SK-N-SH (cell line): Measurements from ENCODE around the gene TCF3. TPM values are rescaled to one million over a fixed set of nuclear protein-coding genes. Genes with fewer than 3 reads are reported as not detected.
"Not testable (repeated sequence)": the region's sequence is repeated elsewhere in the genome, so short reads cannot be mapped to it uniquely, and the experiment has no call there.

Experiments used
- CTCF ChIA-PET: fragments of 300-600, 350-600 bp; formaldehyde crosslinking; extraction: SDS; loops from one replicate; lab custom pipeline; 2021; lab: Yijun Ruan, JAX
- POLR2A ChIA-PET: fragments of 350-600 bp; sonication (Branson Sonifier 250); formaldehyde crosslinking; extraction: SDS; loops from one replicate; lab custom pipeline; 2020; ENCODE audit warnings: antibody characterized with exemption, inconsistent platforms; lab: Yijun Ruan, JAX
- DNase-seq: peaks from one replicate; pipeline ENCODE4 v3.0.0; 2012
- H2AFZ ChIP-seq: fragments of 200-600 bp; sonication (generic); 2 replicates; pipeline ENCODE4 v1.8.1; 2016; ENCODE audit warnings: antibody characterized with exemption, mild to moderate bottlenecking, low read depth
- H3F3A ChIP-seq: fragments of 200-600 bp; sonication (generic); replicated peaks from 2 replicates; pipeline ENCODE3; 2016; ENCODE audit warnings: antibody characterized with exemption, mild to moderate bottlenecking; ENCODE audit not compliant: insufficient read depth
- H3K27ac ChIP-seq, 2 experiments: fragments of 200-500 bp in 1 of 2; fragments of 200-600 bp in 1 of 2; sonication (Bioruptor generic) in 1 of 2; sonication (generic), shearing (Covaris generic) in 1 of 2; 2 replicates each; pipeline versions ENCODE4 v1.5.1 to v1.6.1; 2014 to 2016; ENCODE audit warnings: low read depth in 2 of 2, inconsistent platforms in 1 of 2, low read length in 1 of 2, mild to moderate bottlenecking in 1 of 2, mixed read lengths in 1 of 2
- H3K27me3 ChIP-seq: fragments of 200-600 bp; sonication (generic), shearing (Covaris generic); 2 replicates; pipeline ENCODE4 v1.6.1; 2016; ENCODE audit warnings: mixed run types; ENCODE audit not compliant: insufficient read depth
- H3K36me3 ChIP-seq, 2 experiments: fragments of 200-500 bp in 1 of 2; fragments of 200-600 bp in 1 of 2; sonication (Bioruptor generic) in 1 of 2; sonication (generic) in 1 of 2; replicated peaks in 1 of 2; 2 replicates each; pipeline versions ENCODE3 to v1.5.1; 2014 to 2016; ENCODE audit warnings: low read length in 1 of 2, mild to moderate bottlenecking in 1 of 2; ENCODE audit not compliant: insufficient read depth in 2 of 2, control insufficient read depth in 1 of 2
- H3K4me1 ChIP-seq, 2 experiments: fragments of 200-500 bp in 1 of 2; fragments of 200-600 bp in 1 of 2; sonication (Bioruptor generic) in 1 of 2; sonication (generic), shearing (Covaris generic) in 1 of 2; 2 replicates each; pipeline versions ENCODE4 v1.5.1 to v1.6.1; 2014 to 2016; ENCODE audit warnings: low read depth in 1 of 2, low read length in 1 of 2, mixed run types in 1 of 2; ENCODE audit not compliant: insufficient read depth in 2 of 2, control insufficient read depth in 1 of 2
- H3K4me2 ChIP-seq: fragments of 200-600 bp; sonication (generic), shearing (Covaris generic); 2 replicates; pipeline ENCODE4 v1.6.1; 2017; ENCODE audit warnings: mixed run types
- H3K4me3 ChIP-seq, 2 experiments: fragments of 200-500 bp in 1 of 2; fragments of 200-600 bp in 1 of 2; sonication (Bioruptor generic) in 1 of 2; sonication (generic), shearing (Covaris generic) in 1 of 2; 2 replicates each; pipeline versions ENCODE4 v1.5.1 to v1.8.1; 2014 to 2016; ENCODE audit warnings: low read depth in 2 of 2, inconsistent platforms in 1 of 2, low read length in 1 of 2, mild to moderate bottlenecking in 1 of 2, mixed read lengths in 1 of 2, moderate library complexity in 1 of 2
- H3K79me2 ChIP-seq: fragments of 200-600 bp; sonication (generic); 2 replicates; pipeline ENCODE4 v1.8.1; 2017; ENCODE audit warnings: mild to moderate bottlenecking; ENCODE audit not compliant: insufficient read depth
- H3K9ac ChIP-seq: fragments of 200-600 bp; sonication (generic); 2 replicates; pipeline ENCODE4 v1.6.1; 2017; ENCODE audit warnings: mixed run types
- H3K9me2 ChIP-seq: fragments of 200-600 bp; sonication (generic); 2 replicates; pipeline ENCODE4 v1.6.1; 2017; ENCODE audit warnings: mixed run types
- H3K9me3 ChIP-seq: fragments of 200-600 bp; sonication (generic); 2 replicates; pipeline ENCODE4 v1.6.1; 2017; ENCODE audit warnings: mixed run types, mild to moderate bottlenecking, moderate library complexity
- H4K20me1 ChIP-seq: fragments of 200-600 bp; sonication (generic); 2 replicates; pipeline ENCODE4 v1.6.1; 2017; ENCODE audit warnings: mild to moderate bottlenecking, mixed run types; ENCODE audit not compliant: insufficient read depth
- EZH2phosphoT487 ChIP-seq: fragments of 200-600 bp; sonication (generic); IDR thresholded peaks from 2 replicates; pipeline ENCODE4 v1.6.1; 2017; ENCODE audit warnings: low read depth, mixed run types, mild to moderate bottlenecking, antibody characterized with exemption, moderate library complexity, borderline replicate concordance
- FOXM1 ChIP-seq: IDR thresholded peaks from 2 replicates; pipeline ENCODE4 v1.4.0; 2012; ENCODE audit warnings: low read depth, mild to moderate bottlenecking
- GABPA ChIP-seq: IDR thresholded peaks from 2 replicates; pipeline ENCODE4 v1.4.0; 2012; ENCODE audit warnings: low read depth, mild to moderate bottlenecking
- MEF2A ChIP-seq: IDR thresholded peaks from 2 replicates; pipeline ENCODE4 v1.4.0; 2012; ENCODE audit warnings: low read depth, borderline replicate concordance
- MXI1 ChIP-seq: IDR thresholded peaks from 2 replicates; pipeline ENCODE4 v1.6.1; 2012; ENCODE audit warnings: mild to moderate bottlenecking, low read depth, low read length, improper control_type of control experiment
- NRF1 ChIP-seq: IDR thresholded peaks from 2 replicates; pipeline ENCODE4 v1.6.1; 2012; ENCODE audit warnings: low read depth, mild to moderate bottlenecking, low read length
- SIN3A ChIP-seq: IDR thresholded peaks from 2 replicates; pipeline ENCODE4 v1.6.1; 2012; ENCODE audit warnings: low read depth, mild to moderate bottlenecking, low read length, moderate library complexity, borderline replicate concordance
- TAF1 ChIP-seq: IDR thresholded peaks from 2 replicates; pipeline ENCODE4 v1.6.1; 2012; ENCODE audit warnings: low read depth, mild to moderate bottlenecking, low read length, moderate library complexity, borderline replicate concordance
- TEAD4 ChIP-seq: IDR thresholded peaks from 2 replicates; pipeline ENCODE4 v1.4.0; 2012; ENCODE audit warnings: mild to moderate bottlenecking, borderline replicate concordance; ENCODE audit not compliant: insufficient read depth
- USF1 ChIP-seq: IDR thresholded peaks from 2 replicates; pipeline ENCODE4 v1.4.0; 2012; ENCODE audit warnings: low read depth, borderline replicate concordance
- USF2 ChIP-seq: fragments of 150-350 bp; IDR thresholded peaks from 2 replicates; pipeline ENCODE4 v1.6.1; 2017; ENCODE audit warnings: antibody characterized with exemption, low read length, low read depth, borderline replicate concordance
- WGBS: methylation state at CpG from one replicate; pipeline ENCODE4 v1.1.6; 2017; ENCODE audit warnings: low lambda C conversion rate; 5-methylcytosine and 5-hydroxymethylcytosine counted together
- polyA plus RNA-seq, 3 experiments: library from polyadenylated mRNA; depleted of rRNA; stranded (reverse); fragments of >200 nt; gene quantifications; 2 replicates each; pipeline ENCODE4 v1.2.3, GENCODE V29; 2012
- TF ChIP-seq, protein P1 (sequence below): IDR thresholded peaks from 2 replicates; pipeline ENCODE4; 2012
- TF ChIP-seq, protein P2 (sequence below): fragments of 150-350 bp; IDR thresholded peaks from 2 replicates; pipeline ENCODE4 v1.6.1; 2016; ENCODE audit warnings: mild to moderate bottlenecking, low read depth, low read length

TCF3 gene
- polyA plus RNA-seq, 1 of the 3 experiments (the other 2 are of a cell fraction) = 104 TPM

- no peaks in the 10 kb centered on the region for H3K9me2 ChIP-seq
- TF ChIP-seq TAF1 (no peak), GABPA (no peak), FOXM1 (no peak)
- TF ChIP-seq, protein P1, sequence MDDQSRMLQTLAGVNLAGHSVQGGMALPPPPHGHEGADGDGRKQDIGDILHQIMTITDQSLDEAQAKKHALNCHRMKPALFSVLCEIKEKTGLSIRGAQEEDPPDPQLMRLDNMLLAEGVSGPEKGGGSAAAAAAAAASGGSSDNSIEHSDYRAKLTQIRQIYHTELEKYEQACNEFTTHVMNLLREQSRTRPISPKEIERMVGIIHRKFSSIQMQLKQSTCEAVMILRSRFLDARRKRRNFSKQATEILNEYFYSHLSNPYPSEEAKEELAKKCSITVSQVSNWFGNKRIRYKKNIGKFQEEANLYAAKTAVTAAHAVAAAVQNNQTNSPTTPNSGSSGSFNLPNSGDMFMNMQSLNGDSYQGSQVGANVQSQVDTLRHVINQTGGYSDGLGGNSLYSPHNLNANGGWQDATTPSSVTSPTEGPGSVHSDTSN = no peak
- no peak overlapping the region for H3K27ac ChIP-seq
- no peaks in the 10 kb centered on the region for H3K36me3 ChIP-seq
- 20% methylated on average over 6 of the region's 18 CpGs for WGBS
- peak; percentile 35 for DNase-seq
- H3K4me3 ChIP-seq = no peak overlapping the region
- no peaks in the 10 kb centered on the region for H3K9me3 ChIP-seq
- H3K9ac ChIP-seq = no peak overlapping the region
- no peak overlapping the region for H2AFZ ChIP-seq
- H4K20me1 ChIP-seq = no peaks in the 10 kb centered on the region
- POLR2A ChIA-PET = interaction anchor here (0.6 kb wide), 1 partner anchor 18 kb away, joined by 3 read pairs; no protein-coding TSS in a partner anchor
- H3K79me2 ChIP-seq = no peaks in the 10 kb centered on the region
- H3K27me3 ChIP-seq = peaks cover 81% of the 10 kb centered on the region
- H3K4me1 ChIP-seq = no peaks in the 10 kb centered on the region
- CTCF ChIA-PET = interaction anchor here (0.7 to 2.2 kb wide), 3 partner anchors 20 to 146 kb away, joined by 3 to 13 read pairs (median 4); no protein-coding TSS in a partner anchor
- no peaks in the 10 kb centered on the region for H3F3A ChIP-seq
- no peak overlapping the region for H3K4me2 ChIP-seq
Measured at GRCh38 chr19:1691589-1692290, 39.3 kb upstream of the TCF3 start.

- ChIA-PET POLR2A (no interaction called here), CTCF (interaction anchor here (0.7 to 2.2 kb wide), 4 partner anchors 19 to 145 kb away, joined by 3 to 13 read pairs (median 4); no protein-coding TSS in a partner anchor)
- Histone ChIP-seq H3K9me2 (no peaks in the 10 kb centered on the region), H3K4me3 (no peak overlapping the region), H3K27ac (no peak overlapping the region), H3K4me2 (no peak overlapping the region), H2AFZ (no peak overlapping the region), H3K27me3 (peaks cover 90% of the 10 kb centered on the region), H3K9me3 (no peaks in the 10 kb centered on the region), H3K4me1 (no peaks in the 10 kb centered on the region), H3K79me2 (no peaks in the 10 kb centered on the region), H3K9ac (no peak overlapping the region), H3F3A (no peaks in the 10 kb centered on the region), H4K20me1 (no peaks in the 10 kb centered on the region), H3K36me3 (no peaks in the 10 kb centered on the region)
- TF ChIP-seq FOXM1 = no peak
- no peak for TF ChIP-seq MEF2A
- TF ChIP-seq EZH2phosphoT487 = no peak
- no peak for TF ChIP-seq TEAD4
- TF ChIP-seq SIN3A = no peak
- no peak for TF ChIP-seq USF1
- no peak for TF ChIP-seq NRF1
- no peak for TF ChIP-seq TAF1
- no peak for TF ChIP-seq MXI1
- TF ChIP-seq, protein P2, sequence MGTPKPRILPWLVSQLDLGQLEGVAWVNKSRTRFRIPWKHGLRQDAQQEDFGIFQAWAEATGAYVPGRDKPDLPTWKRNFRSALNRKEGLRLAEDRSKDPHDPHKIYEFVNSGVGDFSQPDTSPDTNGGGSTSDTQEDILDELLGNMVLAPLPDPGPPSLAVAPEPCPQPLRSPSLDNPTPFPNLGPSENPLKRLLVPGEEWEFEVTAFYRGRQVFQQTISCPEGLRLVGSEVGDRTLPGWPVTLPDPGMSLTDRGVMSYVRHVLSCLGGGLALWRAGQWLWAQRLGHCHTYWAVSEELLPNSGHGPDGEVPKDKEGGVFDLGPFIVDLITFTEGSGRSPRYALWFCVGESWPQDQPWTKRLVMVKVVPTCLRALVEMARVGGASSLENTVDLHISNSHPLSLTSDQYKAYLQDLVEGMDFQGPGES = no peak
- no peak for TF ChIP-seq USF2
- 14% methylated on average over 10 of the region's 29 CpGs for WGBS
- DNase-seq = peak; percentile 90
Measured at GRCh38 chr19:1690699-1691307, 38.4 kb upstream of the TCF3 start.

DNA sequence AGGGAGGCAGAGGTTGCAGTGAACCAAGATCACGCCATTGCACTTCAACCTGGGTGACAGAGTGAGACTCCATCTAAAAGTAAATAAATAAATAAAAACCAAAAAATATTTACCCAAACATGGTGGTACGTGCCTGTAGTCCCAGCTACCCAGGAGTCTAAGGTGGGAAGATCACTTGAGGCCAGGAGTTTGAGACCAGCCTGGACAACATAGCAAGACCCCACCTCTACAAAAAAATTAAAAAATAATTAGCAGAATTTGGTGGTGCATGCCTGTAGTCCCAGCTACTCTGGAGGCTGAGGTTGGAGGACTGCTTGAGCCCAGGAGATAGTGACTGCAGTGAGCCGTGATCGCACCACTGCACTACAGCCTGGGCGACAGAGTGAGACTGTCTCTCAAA, 33.4 kb upstream of the TCF3 start:
- H3K9me2 ChIP-seq, H3K9ac ChIP-seq, H2AFZ ChIP-seq, H4K20me1 ChIP-seq, H3K27ac ChIP-seq, DNase-seq, H3K4me1 ChIP-seq, POLR2A ChIA-PET, H3F3A ChIP-seq, H3K79me2 ChIP-seq, H3K4me2 ChIP-seq, H3K36me3 ChIP-seq, H3K9me3 ChIP-seq, H3K4me3 ChIP-seq: not testable (repeated sequence)
- 67% methylated on average over 5 of the region's 5 CpGs for WGBS
- CTCF ChIA-PET = interaction anchor here (0.9 to 3.0 kb wide), 2 partner anchors 13 to 82 kb away, joined by 4 to 10 read pairs; no protein-coding TSS in a partner anchor
- H3K27me3 ChIP-seq = peaks cover 89% of the 10 kb centered on the region
